A549 treated with Hydrocortisone at 1 μM for 4 hours (cell line): ENCODE measurements around the gene CLIC4. TPM values are rescaled to one million over a fixed set of nuclear protein-coding genes. Genes with fewer than 3 reads are reported as not detected.

Experiments
- total RNA-seq: library from RNA; stranded (reverse); fragments of 200-300 nt; extraction: Qiagen RNA extraction; gene quantifications from 5 replicates; pipeline ENCODE4 v1.2.3, GENCODE V29; 2022

Gene CLIC4
- 36.1 to 65.3 TPM (median 51.0 TPM) in 5 replicates for total RNA-seq

GRCh38 chr1:24744911-24745710, at the start of gene CLIC4:
Gene CLIC4 (plus strand): TSS chr1:24745447. CDS start chr1:24745554, 107 bp downstream.

Other genes starting within 250 kb of the CLIC4 start
- gene RCAN3, start 242.6 kb upstream of the CLIC4 start, total RNA-seq: 10.8 to 16.1 TPM (median 14.7 TPM) in 5 replicates
- gene NCMAP, start 189.4 kb upstream of the CLIC4 start, total RNA-seq: 0.03 to 0.08 TPM (median 0.07 TPM) in 5 replicates
- gene SRRM1, start 102.1 kb upstream of the CLIC4 start, total RNA-seq: 35.2 to 63.0 TPM (median 42.4 TPM) in 5 replicates
- 4.2 to 5.5 TPM (median 5.4 TPM) in 5 replicates for gene RUNX3, start 184.8 kb downstream of the CLIC4 start, total RNA-seq